Stimulated activated CD8-positive, alpha-beta memory T cell treated with anti-CD3 and anti-CD28 coated beads, Interleukin-12 subunit alpha, Interleukin-12 subunit beta, amount 100 ng/mL, for 1 hour (primary cell): ENCODE results near the gene ANKRD18B.
"Not testable (repeated sequence)": the region's sequence is repeated elsewhere in the genome, so short reads cannot be mapped to it uniquely, and the experiment has no call there.

Source experiments
- DNase-seq: peaks from one replicate; pipeline ENCODE4 v3.0.0-alpha.2; 2020; ENCODE audit warnings: low read depth

The ANKRD18B gene

DNA sequence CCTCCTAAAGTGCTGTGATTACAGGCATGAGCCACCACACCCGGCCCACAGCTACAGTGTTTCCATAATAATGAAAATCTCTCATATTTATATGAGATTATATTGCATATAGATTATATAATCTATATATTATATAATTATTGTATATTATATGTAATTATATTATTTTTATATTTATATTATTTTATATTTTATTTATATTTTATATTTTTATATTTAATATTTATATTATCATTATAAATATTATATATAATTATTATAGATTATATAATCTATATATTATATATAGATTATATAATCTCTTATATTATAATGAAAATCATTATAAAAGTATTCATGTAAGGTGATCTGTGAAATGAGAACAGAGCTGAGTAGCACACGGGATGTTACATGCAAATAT lies 11.5 kb downstream of the ANKRD18B start:
- no peak for DNase-seq

- DNase-seq: not testable (repeated sequence)
These were observed 19.4 kb downstream of the ANKRD18B start for GRCh38 chr9:33543463-33543862.

GRCh38 chr9:33545715-33546114 lies 21.7 kb downstream of the ANKRD18B start:
- DNase-seq: not testable (repeated sequence)

- DNase-seq: not testable (repeated sequence)
These were observed 24.8 kb downstream of the ANKRD18B start for GRCh38 chr9:33548816-33549215.

- DNase-seq: not testable (repeated sequence)
These were observed 25.4 kb downstream of the ANKRD18B start for GRCh38 chr9:33549418-33549817.

DNA sequence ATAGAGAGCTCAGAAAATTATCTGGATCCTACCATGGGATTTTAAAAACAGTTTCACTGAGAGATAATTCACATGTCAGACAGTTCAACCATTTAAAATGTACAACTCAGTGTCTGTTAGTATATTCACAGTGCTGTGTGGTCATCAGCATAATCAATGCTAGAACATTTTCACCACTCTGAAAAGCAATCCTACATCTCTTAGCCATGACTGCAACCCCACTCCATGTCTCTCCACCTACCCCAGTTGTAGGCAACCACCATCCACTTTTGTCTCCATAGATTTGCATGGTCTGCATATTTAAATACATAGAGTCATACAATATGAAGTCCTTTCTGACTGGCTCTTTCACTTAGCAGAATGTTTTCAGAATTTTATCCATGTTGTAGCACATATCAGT lies 27.1 kb downstream of the ANKRD18B start:
- DNase-seq: not testable (repeated sequence)

- not testable (repeated sequence) for DNase-seq
These were observed 28.3 kb downstream of the ANKRD18B start for GRCh38 chr9:33552315-33552725.

- DNase-seq: not testable (repeated sequence)
These were observed 36.2 kb downstream of the ANKRD18B start for GRCh38 chr9:33560217-33560616.

- DNase-seq: not testable (repeated sequence)
These were observed 38.1 kb downstream of the ANKRD18B start for GRCh38 chr9:33562196-33562595.

DNA sequence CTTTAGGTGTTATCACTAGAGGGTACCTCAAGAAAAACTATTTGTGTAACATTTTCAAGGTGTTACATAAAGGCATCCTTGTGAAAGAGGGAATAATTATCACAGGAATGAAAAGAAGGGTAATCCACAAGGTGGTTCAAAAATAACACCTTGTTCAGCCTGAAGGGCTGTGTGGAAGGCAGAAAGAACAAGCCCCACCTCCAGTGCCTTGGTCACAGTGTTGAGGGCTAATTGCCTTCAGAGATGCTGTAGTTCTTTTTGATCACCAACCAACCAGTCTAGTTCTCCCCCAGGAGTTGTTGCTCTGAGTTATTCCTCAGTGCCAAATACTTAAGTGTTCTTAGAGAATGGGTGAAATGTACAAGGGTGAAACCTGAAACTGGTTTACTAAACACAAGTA lies 43.7 kb downstream of the ANKRD18B start:
- not testable (repeated sequence) for DNase-seq

DNA sequence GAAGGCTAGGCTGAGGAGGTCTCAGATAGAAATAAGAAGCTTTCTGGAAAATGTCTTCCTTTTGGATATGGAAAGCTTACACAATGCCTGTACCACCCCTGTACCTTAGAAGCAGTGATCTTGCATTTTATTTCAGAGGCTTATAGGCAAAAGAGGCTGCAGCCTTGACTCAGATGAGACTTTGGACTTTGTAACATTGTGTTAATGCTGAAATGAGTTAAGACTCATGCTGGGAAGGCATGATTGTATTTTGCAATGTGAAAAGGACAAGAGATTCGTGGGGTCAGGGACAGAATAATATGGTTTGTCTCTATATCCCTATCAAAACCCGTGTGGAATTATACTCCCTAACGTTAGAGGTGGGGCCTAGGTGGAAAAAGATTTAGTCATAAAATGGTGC lies 53.7 kb downstream of the ANKRD18B start:
- DNase-seq: not testable (repeated sequence)

GRCh38 chr9:33579996-33580395 lies 55.9 kb downstream of the ANKRD18B start:
- DNase-seq: not testable (repeated sequence)

DNA sequence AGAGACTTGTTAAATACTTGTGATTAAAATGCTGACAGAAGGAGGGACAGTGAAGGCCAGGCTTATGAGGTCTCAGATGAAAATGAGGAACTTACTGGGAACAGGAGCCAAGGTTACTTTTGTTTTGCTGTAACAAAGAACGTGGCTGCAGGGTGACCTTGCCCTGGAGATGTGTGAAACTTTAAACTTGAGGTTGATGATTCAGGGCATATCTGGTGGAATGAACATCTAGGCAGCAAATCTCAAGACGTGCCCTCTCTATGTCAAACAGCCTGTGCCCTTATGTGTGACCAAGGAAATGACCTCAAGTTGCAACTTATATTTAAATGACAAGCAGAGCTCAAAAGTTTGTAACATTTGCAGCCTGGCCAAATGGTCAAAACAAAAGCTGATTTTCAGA lies 58.6 kb downstream of the ANKRD18B start:
- DNase-seq: not testable (repeated sequence)

DNA sequence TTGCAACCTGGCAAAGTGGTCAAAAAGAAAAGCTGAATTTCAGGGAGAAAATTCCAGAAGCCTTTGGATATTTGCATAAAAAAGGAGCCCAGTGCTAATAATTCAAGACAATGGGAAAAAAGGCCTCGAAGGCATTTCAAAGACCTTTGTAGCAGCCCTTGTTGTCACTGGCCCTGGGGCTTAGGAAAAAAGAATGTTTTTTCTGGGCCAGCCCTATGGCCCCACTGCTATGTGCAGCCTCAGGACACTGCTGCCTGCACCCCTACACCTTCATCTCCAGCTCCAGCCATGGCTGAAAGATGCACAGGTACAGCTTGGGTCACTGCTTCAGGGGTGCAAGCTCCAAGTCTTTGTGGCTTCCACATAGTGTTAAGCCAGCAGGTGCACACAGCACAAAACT lies 62.1 kb downstream of the ANKRD18B start:
- DNase-seq: not testable (repeated sequence)

- not testable (repeated sequence) for DNase-seq
These were observed 63.7 kb downstream of the ANKRD18B start for GRCh38 chr9:33587799-33588198.

- DNase-seq: not testable (repeated sequence)
These were observed 64.8 kb downstream of the ANKRD18B start for GRCh38 chr9:33588876-33589275.

GRCh38 chr9:33590857-33591256 lies 66.8 kb downstream of the ANKRD18B start:
- not testable (repeated sequence) for DNase-seq

GRCh38 chr9:33596974-33597373 lies 72.9 kb downstream of the ANKRD18B start:
- DNase-seq: not testable (repeated sequence)

DNA sequence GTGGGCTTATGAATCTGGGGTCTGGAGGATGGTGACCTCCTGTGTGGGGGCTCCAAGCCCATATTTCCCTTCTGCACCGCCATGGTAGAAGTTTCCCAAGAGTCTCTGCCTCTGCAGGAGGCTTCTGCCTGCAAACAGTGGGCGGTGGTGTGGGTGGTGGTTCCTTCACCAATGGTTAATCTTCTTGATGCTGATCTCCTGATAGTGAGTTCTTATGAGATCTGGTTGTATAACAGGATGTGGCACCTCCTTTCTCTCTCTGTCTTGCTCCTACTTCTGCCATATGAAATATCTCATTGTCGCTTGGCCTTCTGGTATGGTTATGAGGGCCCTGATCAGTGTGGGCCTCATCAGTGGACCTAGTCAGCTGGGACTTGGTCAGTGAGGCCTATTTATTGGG lies 73.3 kb downstream of the ANKRD18B start:
- not testable (repeated sequence) for DNase-seq

DNA sequence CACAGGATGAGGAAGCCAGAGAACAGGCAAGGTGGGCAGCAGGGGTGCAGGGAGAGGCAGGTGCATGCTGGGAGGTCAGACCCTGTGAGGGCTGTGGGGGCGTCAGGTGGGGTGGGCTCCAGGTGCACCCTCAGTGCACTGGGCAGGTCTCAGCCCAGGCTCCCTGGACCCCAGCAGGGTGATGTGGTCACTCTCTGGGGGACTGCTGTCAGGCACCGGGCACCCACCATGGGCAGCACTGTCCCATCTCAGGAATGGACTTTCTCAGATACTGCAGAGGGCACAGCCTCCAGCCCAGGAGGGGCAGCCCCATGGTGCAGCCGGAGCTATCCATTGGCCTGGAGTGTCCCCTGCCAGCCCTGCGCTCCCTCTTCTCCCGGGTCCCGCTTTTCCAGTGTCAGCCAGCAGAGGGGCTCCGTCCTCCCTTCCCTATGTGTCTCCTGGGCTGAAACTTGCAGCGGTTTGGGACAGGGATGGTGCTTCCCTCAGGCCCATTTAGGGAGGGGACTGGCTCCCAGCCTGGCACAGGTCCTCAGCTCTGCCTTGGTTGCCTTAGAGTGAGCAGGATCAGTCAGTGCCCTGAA lies 74.8 kb downstream of the ANKRD18B start:
- not testable (repeated sequence) for DNase-seq

- DNase-seq: not testable (repeated sequence)
These were observed 76.9 kb downstream of the ANKRD18B start for GRCh38 chr9:33600911-33601310.

DNA sequence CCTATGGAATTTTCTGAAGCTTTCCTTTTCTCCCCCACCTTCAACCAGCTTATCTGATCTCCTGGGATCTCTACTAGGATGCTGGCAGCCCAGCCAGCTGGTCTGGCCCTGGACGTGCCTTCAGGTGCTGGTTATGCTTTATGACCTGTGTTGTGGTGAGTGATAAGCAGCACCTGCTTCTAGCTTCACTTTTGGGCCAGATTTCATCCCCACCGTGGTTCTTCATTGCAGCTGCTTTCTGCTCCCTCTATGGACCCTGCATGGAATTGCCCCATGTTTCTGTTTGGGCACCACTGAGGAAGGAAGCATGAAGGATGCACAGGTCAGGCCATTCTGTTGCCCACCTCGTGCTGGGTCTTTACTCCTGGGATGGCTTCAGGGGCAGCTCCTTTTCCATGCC lies 80.2 kb downstream of the ANKRD18B start:
- not testable (repeated sequence) for DNase-seq

- not testable (repeated sequence) for DNase-seq
These were observed 80.9 kb downstream of the ANKRD18B start for GRCh38 chr9:33604936-33605335.

- no peak for DNase-seq
These were observed 87.3 kb downstream of the ANKRD18B start for GRCh38 chr9:33611358-33611757.
